ENCODE measurements around the gene NEURL1. TPM values are rescaled to one million over a fixed set of nuclear protein-coding genes. Genes with fewer than 3 reads are reported as not detected.

Gene NEURL1
- total RNA-seq, 1 donor from 2014 or later = 0.64 TPM

- Histone ChIP-seq H3K27ac (no peak overlapping the region), H3K4me3 (no peak overlapping the region), H3K4me1 (no peaks in the 10 kb centered on the region), H3K27me3 (no peaks in the 10 kb centered on the region), H3K36me3 (no peaks in the 10 kb centered on the region), H3K9me3 (no peaks in the 10 kb centered on the region)
- intact Hi-C loops (cut with DNase I) = no loop called here
- DNase-seq (no peak), ATAC-seq (no peak)
- TF ChIP-seq, protein P1, sequence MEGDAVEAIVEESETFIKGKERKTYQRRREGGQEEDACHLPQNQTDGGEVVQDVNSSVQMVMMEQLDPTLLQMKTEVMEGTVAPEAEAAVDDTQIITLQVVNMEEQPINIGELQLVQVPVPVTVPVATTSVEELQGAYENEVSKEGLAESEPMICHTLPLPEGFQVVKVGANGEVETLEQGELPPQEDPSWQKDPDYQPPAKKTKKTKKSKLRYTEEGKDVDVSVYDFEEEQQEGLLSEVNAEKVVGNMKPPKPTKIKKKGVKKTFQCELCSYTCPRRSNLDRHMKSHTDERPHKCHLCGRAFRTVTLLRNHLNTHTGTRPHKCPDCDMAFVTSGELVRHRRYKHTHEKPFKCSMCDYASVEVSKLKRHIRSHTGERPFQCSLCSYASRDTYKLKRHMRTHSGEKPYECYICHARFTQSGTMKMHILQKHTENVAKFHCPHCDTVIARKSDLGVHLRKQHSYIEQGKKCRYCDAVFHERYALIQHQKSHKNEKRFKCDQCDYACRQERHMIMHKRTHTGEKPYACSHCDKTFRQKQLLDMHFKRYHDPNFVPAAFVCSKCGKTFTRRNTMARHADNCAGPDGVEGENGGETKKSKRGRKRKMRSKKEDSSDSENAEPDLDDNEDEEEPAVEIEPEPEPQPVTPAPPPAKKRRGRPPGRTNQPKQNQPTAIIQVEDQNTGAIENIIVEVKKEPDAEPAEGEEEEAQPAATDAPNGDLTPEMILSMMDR (IDR thresholded peaks at IDR 0.05) = no peak
These were observed 26.8 kb upstream of the NEURL1 start for GRCh38 chr10:103466734-103467133.

- no peak for DNase-seq
- Histone ChIP-seq H3K36me3 (no peaks in the 10 kb centered on the region), H3K27ac (no peak overlapping the region), H3K27me3 (no peaks in the 10 kb centered on the region), H3K4me1 (no peaks in the 10 kb centered on the region), H3K9me3 (no peaks in the 10 kb centered on the region), H3K4me3 (no peak overlapping the region)
- ATAC-seq = no peak
- intact Hi-C loops (cut with DNase I) = no loop called here
- TF ChIP-seq, protein P1 (IDR thresholded peaks at IDR 0.05) = no peak
These were observed 26.1 kb upstream of the NEURL1 start for GRCh38 chr10:103467406-103467805.

DNA sequence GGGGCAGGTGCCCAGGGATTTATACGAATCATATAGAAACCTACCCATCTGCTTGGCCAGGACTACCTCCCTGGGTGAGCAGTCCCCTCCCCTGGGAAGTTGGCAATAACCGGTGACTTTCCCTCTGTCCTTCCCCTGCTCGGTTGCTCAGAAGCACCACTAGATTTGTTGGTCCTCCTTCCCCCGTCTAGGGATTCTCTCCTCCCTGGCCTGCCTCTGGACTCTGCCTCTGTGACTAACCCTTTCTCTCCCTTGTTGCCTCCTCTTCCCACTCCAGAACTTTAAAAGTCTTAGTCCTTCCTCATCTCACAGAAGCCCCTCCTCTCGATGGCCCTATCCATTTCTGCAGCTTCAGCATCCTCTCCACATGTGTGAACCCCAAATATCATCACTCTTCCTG lies 24.3 kb upstream of the NEURL1 start:
- no peak overlapping the region for H3K27ac ChIP-seq
- H3K4me1 ChIP-seq = no peaks in the 10 kb centered on the region
- no peak for ATAC-seq
- H3K27me3 ChIP-seq = no peaks in the 10 kb centered on the region
- H3K9me3 ChIP-seq = no peaks in the 10 kb centered on the region
- no peaks in the 10 kb centered on the region for H3K36me3 ChIP-seq
- no peak overlapping the region for H3K4me3 ChIP-seq
- DNase-seq = no peak
- TF ChIP-seq, protein P1 (IDR thresholded peaks at IDR 0.05) = no peak
- intact Hi-C loops (cut with DNase I) = no loop called here

- Histone ChIP-seq H3K27me3 (no peaks in the 10 kb centered on the region), H3K36me3 (no peaks in the 10 kb centered on the region), H3K27ac (peak overlapping the region; percentile 44), H3K4me3 (no peak overlapping the region), H3K4me1 (no peaks in the 10 kb centered on the region), H3K9me3 (no peaks in the 10 kb centered on the region)
- DNase-seq (peak; percentile 77), ATAC-seq (peak; percentile 89)
- TF ChIP-seq, protein P1 (IDR thresholded peaks at IDR 0.05) = no peak
- intact Hi-C loops (cut with DNase I) = no loop called here
These were observed 22.5 kb upstream of the NEURL1 start for GRCh38 chr10:103470761-103471653.

- intact Hi-C loops (cut with DNase I) = no loop called here
- no peak for DNase-seq
- no peak for ATAC-seq
These were observed 21.5 kb upstream of the NEURL1 start for GRCh38 chr10:103472005-103472404.

More at GRCh38 chr10:103472005-103472404, 21.5 kb upstream of the NEURL1 start:
- peak overlapping the region; percentile 44 for H3K27ac ChIP-seq
- no peaks in the 10 kb centered on the region for H3K27me3 ChIP-seq
- H3K36me3 ChIP-seq = no peaks in the 10 kb centered on the region
- no peak overlapping the region for H3K4me3 ChIP-seq
- H3K9me3 ChIP-seq = no peaks in the 10 kb centered on the region
- TF ChIP-seq, protein P1 (IDR thresholded peaks at IDR 0.05) = no peak
- H3K4me1 ChIP-seq = no peaks in the 10 kb centered on the region

Data from upper lobe of right lung (tissue), 1 donor.